ENCODE results near the gene UROD. TPM values are rescaled to one million over a fixed set of nuclear protein-coding genes. Genes with fewer than 3 reads are reported as not detected.

Gene UROD
- total and polyA plus RNA-seq, 2 donors (not counting 1 experiment from before 2014, with no cell fraction given): 65.5 to 82.5 TPM

DNA sequence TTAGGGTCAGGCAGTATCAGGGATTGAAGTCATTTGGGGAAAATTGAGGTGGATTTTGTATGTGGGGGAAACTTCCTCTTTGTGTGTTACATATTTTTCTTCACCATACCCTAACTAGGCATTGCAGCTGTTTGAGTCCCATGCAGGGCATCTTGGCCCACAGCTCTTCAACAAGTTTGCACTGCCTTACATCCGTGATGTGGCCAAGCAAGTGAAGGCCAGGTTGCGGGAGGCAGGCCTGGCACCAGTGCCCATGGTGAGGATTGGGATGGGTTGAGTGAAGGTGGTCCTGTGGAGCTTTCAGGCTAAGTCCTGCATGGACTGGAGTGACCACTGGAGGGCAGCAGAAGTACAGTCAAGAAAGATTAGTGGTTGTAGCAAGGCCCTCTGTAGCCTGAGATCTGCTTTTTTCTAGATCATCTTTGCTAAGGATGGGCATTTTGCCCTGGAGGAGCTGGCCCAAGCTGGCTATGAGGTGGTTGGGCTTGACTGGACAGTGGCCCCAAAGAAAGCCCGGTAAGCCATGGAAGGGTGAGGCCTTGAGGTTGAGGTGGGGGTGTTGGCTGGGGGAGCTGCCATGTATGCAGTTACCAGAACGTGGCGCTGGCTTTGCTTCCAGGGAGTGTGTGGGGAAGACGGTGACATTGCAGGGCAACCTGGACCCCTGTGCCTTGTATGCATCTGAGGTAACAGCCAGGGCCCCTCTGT, 2.4 kb downstream of the UROD start:
- H3K27me3 ChIP-seq (replicated peaks in 1 of 4; ENCODE audit: control extremely low read depth in 1 of 4, control insufficient read depth in 3 of 4, insufficient read depth in 4 of 4, low read length in 3 of 4): no peaks in the 10 kb centered on the region
- TF ChIP-seq, protein P1, sequence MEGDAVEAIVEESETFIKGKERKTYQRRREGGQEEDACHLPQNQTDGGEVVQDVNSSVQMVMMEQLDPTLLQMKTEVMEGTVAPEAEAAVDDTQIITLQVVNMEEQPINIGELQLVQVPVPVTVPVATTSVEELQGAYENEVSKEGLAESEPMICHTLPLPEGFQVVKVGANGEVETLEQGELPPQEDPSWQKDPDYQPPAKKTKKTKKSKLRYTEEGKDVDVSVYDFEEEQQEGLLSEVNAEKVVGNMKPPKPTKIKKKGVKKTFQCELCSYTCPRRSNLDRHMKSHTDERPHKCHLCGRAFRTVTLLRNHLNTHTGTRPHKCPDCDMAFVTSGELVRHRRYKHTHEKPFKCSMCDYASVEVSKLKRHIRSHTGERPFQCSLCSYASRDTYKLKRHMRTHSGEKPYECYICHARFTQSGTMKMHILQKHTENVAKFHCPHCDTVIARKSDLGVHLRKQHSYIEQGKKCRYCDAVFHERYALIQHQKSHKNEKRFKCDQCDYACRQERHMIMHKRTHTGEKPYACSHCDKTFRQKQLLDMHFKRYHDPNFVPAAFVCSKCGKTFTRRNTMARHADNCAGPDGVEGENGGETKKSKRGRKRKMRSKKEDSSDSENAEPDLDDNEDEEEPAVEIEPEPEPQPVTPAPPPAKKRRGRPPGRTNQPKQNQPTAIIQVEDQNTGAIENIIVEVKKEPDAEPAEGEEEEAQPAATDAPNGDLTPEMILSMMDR (IDR thresholded peaks at IDR 0.05): peak; percentile 86
- no peak for TF ChIP-seq EZH2 (IDR thresholded peaks at IDR 0.05; ENCODE audit: borderline replicate concordance, insufficient read depth, low read depth, low read length, poor library complexity, severe bottlenecking)
- H3K4me3 Mint-ChIP-seq: peak overlapping the region; percentile 80
- H3K27me3 Mint-ChIP-seq: no peaks in the 10 kb centered on the region
- H3K4me1 Mint-ChIP-seq: peaks cover 43% of the 10 kb centered on the region
- no peaks in the 10 kb centered on the region for H3K9me3 Mint-ChIP-seq (ENCODE audit: insufficient read depth)
- peaks cover 35% of the 10 kb centered on the region for H3K79me2 ChIP-seq (ENCODE audit: control insufficient read depth, insufficient read depth, low read length)
- peaks cover 0 to 20% of the 10 kb centered on the region in 2 experiments for H3K36me3 ChIP-seq (replicated peaks in 1 of 2; ENCODE audit: control extremely low read depth in 1 of 2, control insufficient read depth in 1 of 2, extremely low read depth in 1 of 2, insufficient read depth in 2 of 2, low read length in 1 of 2)
- H3K9me3 ChIP-seq (ENCODE audit: control extremely low read depth in 1 of 3, control insufficient read depth in 2 of 3, insufficient read depth in 1 of 3, low read length in 2 of 3): no peaks in the 10 kb centered on the region
- 47% methylated on average over 6 of the region's 6 CpGs for WGBS (ENCODE audit: insufficient coverage)
- ChIA-PET POLR2A (interaction anchor here (0.6 to 4.9 kb wide), 7 partner anchors 285 to 569 kb away, joined by 3 to 59 read pairs (median 4); partner anchors contain the start of genes MUTYH, NASP and TOE1), CTCF (interaction anchor here (0.6 to 11.9 kb wide), 40 partner anchors 10 to 627 kb away, joined by 3 to 388 read pairs (median 4); partner anchors contain the start of genes CCDC163, EIF2B3, MMACHC and MUTYH)
- peaks cover 30 to 39% of the 10 kb centered on the region in 2 donors for H3K4me1 ChIP-seq (ENCODE audit: control insufficient read depth in 2 of 2, insufficient read depth in 2 of 2, low read length in 2 of 2)
- no peak overlapping the region for H3K4me3 ChIP-seq (ENCODE audit: control extremely low read depth in 1 of 5, extremely low read depth in 1 of 5, insufficient read depth in 1 of 5, low read depth in 2 of 5, low read length in 4 of 5)
- peaks cover 12% of the 10 kb centered on the region for H4K20me1 ChIP-seq (ENCODE audit: control insufficient read depth, insufficient read depth, low read length, poor library complexity, severe bottlenecking)
- no peak overlapping the region for H3K4me2 ChIP-seq (replicated peaks; ENCODE audit: low read depth, low read length, poor library complexity, severe bottlenecking)
- DNase-seq (peak; percentile 87), ATAC-seq (ENCODE audit: low read depth) (peak; percentile 37)
- H3K27ac Mint-ChIP-seq: peak overlapping the region; percentile 77
- H2AFZ ChIP-seq (ENCODE audit: insufficient read depth, low read depth, low read length, poor library complexity, severe bottlenecking): no peak overlapping the region
- peak overlapping the region in 1 of 2 donors; percentile 53 for H3K27ac ChIP-seq (ENCODE audit: low read length in 2 of 2)
- no peak overlapping the region for H3K9ac ChIP-seq (ENCODE audit: low read length)
- intact Hi-C loops (cut with micrococcal nuclease): loop anchor here (1.0 to 5.0 kb wide), 6 partner anchors 38 to 382 kb away; partner anchors contain the start of genes RPS8 and ZSWIM5

DNA sequence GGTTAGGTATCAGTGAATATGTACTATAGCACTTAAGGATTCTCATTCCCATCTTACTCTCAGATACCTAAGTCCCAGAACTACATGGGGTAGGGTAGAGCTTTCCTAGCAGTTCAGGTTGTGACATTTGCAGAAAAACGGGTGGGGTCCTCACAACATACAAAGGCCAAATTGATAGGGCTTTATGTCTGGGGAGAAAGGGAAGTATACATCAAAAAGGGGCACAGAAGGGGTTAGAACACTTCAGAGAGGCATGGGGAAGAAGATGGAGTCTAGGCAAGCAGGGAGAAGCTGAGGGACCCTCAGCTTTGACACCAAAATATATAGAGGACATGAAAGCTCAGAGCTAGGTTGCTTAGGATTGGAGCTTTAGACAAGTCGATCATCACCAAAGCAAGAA, 3.6 kb downstream of the UROD start:
- DNase-seq (no peak), ATAC-seq (ENCODE audit: low read depth) (no peak)
- Histone ChIP-seq H3K4me2 (replicated peaks; ENCODE audit: low read depth, low read length, poor library complexity, severe bottlenecking) (no peak overlapping the region), H3K4me1 (ENCODE audit: control insufficient read depth in 2 of 2, insufficient read depth in 2 of 2, low read length in 2 of 2) (peaks cover 19 to 28% of the 10 kb centered on the region in 2 donors), H3K9me3 (ENCODE audit: control extremely low read depth in 1 of 3, control insufficient read depth in 2 of 3, insufficient read depth in 1 of 3, low read length in 2 of 3) (no peaks in the 10 kb centered on the region), H3K4me3 (ENCODE audit: control extremely low read depth in 1 of 5, extremely low read depth in 1 of 5, insufficient read depth in 1 of 5, low read depth in 2 of 5, low read length in 4 of 5) (no peak overlapping the region), H3K27me3 (replicated peaks in 1 of 4; ENCODE audit: control extremely low read depth in 1 of 4, control insufficient read depth in 3 of 4, insufficient read depth in 4 of 4, low read length in 3 of 4) (no peaks in the 10 kb centered on the region), H3K79me2 (ENCODE audit: control insufficient read depth, insufficient read depth, low read length) (peaks cover 24% of the 10 kb centered on the region), H2AFZ (ENCODE audit: insufficient read depth, low read depth, low read length, poor library complexity, severe bottlenecking) (no peak overlapping the region), H3K9ac (ENCODE audit: low read length) (no peak overlapping the region), H4K20me1 (ENCODE audit: control insufficient read depth, insufficient read depth, low read length, poor library complexity, severe bottlenecking) (peaks cover 4% of the 10 kb centered on the region), H3K27ac (ENCODE audit: low read length in 2 of 2) (no peak overlapping the region), H3K36me3 (replicated peaks in 1 of 2; ENCODE audit: control extremely low read depth in 1 of 2, control insufficient read depth in 1 of 2, extremely low read depth in 1 of 2, insufficient read depth in 2 of 2, low read length in 1 of 2) (peaks cover 0 to 15% of the 10 kb centered on the region in 2 experiments)
- no peaks in the 10 kb centered on the region for H3K9me3 Mint-ChIP-seq (ENCODE audit: insufficient read depth)
- no peaks in the 10 kb centered on the region for H3K27me3 Mint-ChIP-seq
- H3K4me1 Mint-ChIP-seq: peaks cover 34% of the 10 kb centered on the region
- no peak overlapping the region for H3K27ac Mint-ChIP-seq
- no peak for TF ChIP-seq EZH2 (IDR thresholded peaks at IDR 0.05; ENCODE audit: borderline replicate concordance, insufficient read depth, low read depth, low read length, poor library complexity, severe bottlenecking)
- TF ChIP-seq, protein P1 (IDR thresholded peaks at IDR 0.05): no peak
- intact Hi-C loops (cut with micrococcal nuclease): no loop called here
- ChIA-PET CTCF (interaction anchor here (0.9 to 11.9 kb wide), 4 partner anchors 180 to 478 kb away, joined by 3 to 388 read pairs (median 80); partner anchors contain the start of gene TESK2), POLR2A (interaction anchor here (0.7 to 2.8 kb wide), 2 partner anchors 284 to 325 kb away, joined by 3 to 8 read pairs; partner anchors contain the start of genes MUTYH and TOE1)
- WGBS (ENCODE audit: insufficient coverage): 90% methylated on average over 2 of the region's 2 CpGs
- no peak overlapping the region for H3K4me3 Mint-ChIP-seq

Measured in B cell (primary cell).